SJCRH30 (cell line): ENCODE data around the gene CSRP2. TPM values are rescaled to one million over a fixed set of nuclear protein-coding genes. Genes with fewer than 3 reads are reported as not detected.

Source experiments
- DNase-seq, 2 experiments: peaks; one replicate each; pipeline ENCODE4 v3.0.0-alpha.2; 2015 to 2020
- H3K27ac ChIP-seq: fragments of 250-450 bp; sonication (Bioruptor Pico); 2 replicates; pipeline ENCODE4 v1.5.1; 2020; ENCODE audit warnings: mild to moderate bottlenecking, moderate library complexity
- H3K27me3 ChIP-seq: fragments of 250-450 bp; sonication (Bioruptor Pico); 2 replicates; pipeline ENCODE4 v1.5.1; 2020; ENCODE audit warnings: mild to moderate bottlenecking, moderate library complexity
- H3K36me3 ChIP-seq: fragments of 250-450 bp; sonication (Bioruptor Pico); 2 replicates; pipeline ENCODE4 v1.5.1; 2020; ENCODE audit warnings: mild to moderate bottlenecking, moderate library complexity
- H3K4me1 ChIP-seq: fragments of 250-450 bp; sonication (Bioruptor Pico); 2 replicates; pipeline ENCODE4 v1.5.1; 2020; ENCODE audit warnings: mild to moderate bottlenecking, moderate library complexity
- H3K4me3 ChIP-seq: fragments of 250-450 bp; sonication (Bioruptor Pico); 2 replicates; pipeline ENCODE4 v1.5.1; 2020; ENCODE audit warnings: mild to moderate bottlenecking, moderate library complexity
- H3K9me3 ChIP-seq: fragments of 250-450 bp; sonication (Bioruptor Pico); replicated peaks from 2 replicates; pipeline ENCODE4 v1.5.1; 2020; ENCODE audit warnings: mild to moderate bottlenecking, moderate library complexity
- total RNA-seq: library from RNA; depleted of rRNA; stranded (reverse); fragments of >200 nt; shearing (Covaris generic); gene quantifications from 2 replicates; pipeline ENCODE4 v1.2.3, GENCODE V29; 2014

The CSRP2 gene
- total RNA-seq, 1 experiment from 2014 or later = 131 TPM

DNA sequence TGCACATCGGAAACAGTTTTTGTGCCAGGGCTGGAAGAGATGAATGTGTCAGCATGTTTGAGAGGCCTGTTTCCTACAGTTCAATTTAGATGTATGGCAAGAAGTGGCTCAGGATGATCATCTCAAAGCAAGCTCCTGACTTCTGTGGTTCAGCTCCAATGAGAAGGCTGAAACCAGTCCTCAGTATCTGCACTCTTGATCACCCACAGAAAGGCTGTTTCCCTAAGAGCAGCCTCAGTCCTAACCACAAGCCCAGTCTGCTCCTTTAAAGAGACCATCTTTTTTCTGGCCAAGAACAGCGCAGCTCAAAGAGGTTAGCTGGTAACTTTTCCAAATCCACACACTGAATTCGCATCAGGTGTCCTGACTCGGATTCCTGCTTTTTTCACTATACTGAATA, 19.2 kb downstream of the CSRP2 start:
- Histone ChIP-seq H3K36me3 (peaks cover 62% of the 10 kb centered on the region), H3K27ac (no peak overlapping the region), H3K4me1 (peaks cover 22% of the 10 kb centered on the region), H3K27me3 (no peaks in the 10 kb centered on the region), H3K4me3 (no peak overlapping the region), H3K9me3 (peaks cover 5% of the 10 kb centered on the region; the same call in 1 of the 2 replicates)
- no peak for DNase-seq

GRCh38 chr12:76856018-76856644, 22.7 kb downstream of the CSRP2 start:
- Histone ChIP-seq H3K36me3 (peaks cover 47% of the 10 kb centered on the region), H3K27me3 (no peaks in the 10 kb centered on the region), H3K9me3 (peaks cover 5% of the 10 kb centered on the region; the same call in 1 of the 2 replicates), H3K4me1 (no peaks in the 10 kb centered on the region), H3K27ac (no peak overlapping the region), H3K4me3 (no peak overlapping the region)
- no peak for DNase-seq

- no peak for DNase-seq
- no peak overlapping the region for H3K27ac ChIP-seq
Observed at GRCh38 chr12:76855271-76855670, 23.5 kb downstream of the CSRP2 start.

GRCh38 chr12:76852106-76852505, 26.7 kb downstream of the CSRP2 start:
- H3K4me3 ChIP-seq = no peak overlapping the region
- no peak for DNase-seq
- H3K4me1 ChIP-seq = no peaks in the 10 kb centered on the region
- peaks cover 39% of the 10 kb centered on the region for H3K36me3 ChIP-seq
- peaks cover 4% of the 10 kb centered on the region; the same call in 1 of the 2 replicates for H3K9me3 ChIP-seq
- H3K27ac ChIP-seq = no peak overlapping the region
- no peaks in the 10 kb centered on the region for H3K27me3 ChIP-seq

More at GRCh38 chr12:76855271-76855670, 23.5 kb downstream of the CSRP2 start:
- peaks cover 51% of the 10 kb centered on the region for H3K36me3 ChIP-seq
- peaks cover 5% of the 10 kb centered on the region; the same call in 1 of the 2 replicates for H3K9me3 ChIP-seq
- H3K27me3 ChIP-seq = no peaks in the 10 kb centered on the region
- no peaks in the 10 kb centered on the region for H3K4me1 ChIP-seq
- no peak overlapping the region for H3K4me3 ChIP-seq

DNA sequence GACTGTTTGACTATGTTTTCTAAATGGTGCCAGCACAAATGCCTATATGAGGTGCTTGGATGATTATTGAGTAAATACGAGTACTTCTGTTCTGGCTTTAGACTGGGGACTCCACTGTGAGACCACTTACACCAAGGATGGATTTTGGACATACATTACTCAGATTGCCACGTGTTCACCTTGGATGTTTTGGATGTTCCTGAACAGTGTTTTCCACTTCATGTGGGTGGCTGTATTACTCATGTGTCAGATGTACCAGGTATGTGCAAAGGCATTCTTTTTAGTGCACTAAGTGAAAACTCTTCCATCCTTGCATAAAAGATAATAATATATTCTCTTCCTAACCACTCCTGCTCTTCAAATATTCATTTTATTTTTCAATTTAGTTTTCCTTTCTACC, 30.7 kb downstream of the CSRP2 start:
- H3K36me3 ChIP-seq = peaks cover 36% of the 10 kb centered on the region
- no peak overlapping the region for H3K27ac ChIP-seq
- H3K27me3 ChIP-seq = no peaks in the 10 kb centered on the region
- H3K9me3 ChIP-seq = no peaks in the 10 kb centered on the region
- no peak for DNase-seq
- H3K4me3 ChIP-seq = no peak overlapping the region
- H3K4me1 ChIP-seq = no peaks in the 10 kb centered on the region

DNA sequence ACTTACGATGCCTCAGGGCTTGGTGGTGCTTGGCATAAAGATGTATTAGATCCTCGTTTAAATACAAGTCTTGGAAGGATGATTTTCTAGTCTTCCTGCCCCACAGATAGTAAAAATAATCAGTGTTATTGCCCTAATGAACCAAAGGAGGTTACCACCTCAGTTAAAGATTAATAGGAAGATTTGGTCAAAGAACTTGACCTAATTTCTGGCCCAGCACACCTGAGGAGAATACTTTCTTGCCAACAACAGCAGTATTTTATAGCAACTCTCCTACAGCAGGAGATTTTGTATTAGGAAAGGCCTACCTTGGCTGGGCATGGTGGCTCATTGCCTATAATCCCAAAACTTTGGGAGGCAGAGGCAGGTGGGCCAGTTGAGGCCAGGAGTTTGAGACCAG, 31.6 kb downstream of the CSRP2 start:
- Histone ChIP-seq H3K27me3 (no peaks in the 10 kb centered on the region), H3K9me3 (no peaks in the 10 kb centered on the region), H3K27ac (no peak overlapping the region), H3K36me3 (peaks cover 36% of the 10 kb centered on the region), H3K4me1 (no peaks in the 10 kb centered on the region), H3K4me3 (no peak overlapping the region)
- no peak for DNase-seq

GRCh38 chr12:76836633-76837032, 42.2 kb downstream of the CSRP2 start:
- Histone ChIP-seq H3K4me3 (no peak overlapping the region), H3K9me3 (no peaks in the 10 kb centered on the region; the same call in 1 of the 2 replicates), H3K36me3 (peaks cover 8% of the 10 kb centered on the region), H3K4me1 (no peaks in the 10 kb centered on the region), H3K27ac (no peak overlapping the region), H3K27me3 (no peaks in the 10 kb centered on the region)
- DNase-seq = no peak

- H3K4me3 ChIP-seq = no peak overlapping the region
- DNase-seq = no peak
- H3K9me3 ChIP-seq = no peaks in the 10 kb centered on the region; the same call in 1 of the 2 replicates
- H3K27me3 ChIP-seq = no peaks in the 10 kb centered on the region
- H3K27ac ChIP-seq = no peak overlapping the region
- no peaks in the 10 kb centered on the region for H3K4me1 ChIP-seq
- peaks cover 39% of the 10 kb centered on the region for H3K36me3 ChIP-seq
Observed at GRCh38 chr12:76830436-76830835, 48.4 kb downstream of the CSRP2 start.

- Histone ChIP-seq H3K9me3 (no peaks in the 10 kb centered on the region), H3K27me3 (no peaks in the 10 kb centered on the region), H3K27ac (no peak overlapping the region), H3K4me1 (no peaks in the 10 kb centered on the region), H3K36me3 (peaks cover 12% of the 10 kb centered on the region), H3K4me3 (no peak overlapping the region)
- DNase-seq = peak; percentile 24 to 56
Observed at GRCh38 chr12:76820888-76821482, 57.8 kb downstream of the CSRP2 start.

- Histone ChIP-seq H3K4me3 (no peak overlapping the region), H3K9me3 (no peaks in the 10 kb centered on the region), H3K27ac (no peak overlapping the region), H3K27me3 (no peaks in the 10 kb centered on the region), H3K4me1 (no peaks in the 10 kb centered on the region), H3K36me3 (peaks cover 20% of the 10 kb centered on the region)
- DNase-seq = no peak
Observed at GRCh38 chr12:76813972-76814371, 64.8 kb downstream of the CSRP2 start.

DNA sequence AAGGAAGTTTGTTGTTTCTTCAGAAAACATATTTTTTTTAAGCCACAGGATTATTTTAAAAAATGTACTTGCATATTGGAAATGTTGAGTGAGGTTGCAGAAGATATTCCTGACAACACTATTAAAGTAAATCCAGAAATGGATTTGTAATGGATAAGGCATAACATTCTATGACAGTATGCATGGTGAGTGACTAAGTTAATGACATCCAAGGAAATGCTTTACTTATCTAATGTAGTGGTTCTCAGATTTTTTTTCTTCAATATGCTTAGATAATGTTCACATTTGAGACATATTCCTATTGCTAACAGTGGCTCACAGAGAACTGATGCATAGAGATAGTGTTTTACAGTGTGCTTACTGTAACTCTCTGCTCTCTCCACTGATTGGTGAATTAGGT, 65.6 kb downstream of the CSRP2 start:
- Histone ChIP-seq H3K9me3 (no peaks in the 10 kb centered on the region), H3K36me3 (peaks cover 22% of the 10 kb centered on the region), H3K4me3 (no peak overlapping the region), H3K4me1 (no peaks in the 10 kb centered on the region), H3K27me3 (no peaks in the 10 kb centered on the region), H3K27ac (no peak overlapping the region)
- DNase-seq = no peak

DNA sequence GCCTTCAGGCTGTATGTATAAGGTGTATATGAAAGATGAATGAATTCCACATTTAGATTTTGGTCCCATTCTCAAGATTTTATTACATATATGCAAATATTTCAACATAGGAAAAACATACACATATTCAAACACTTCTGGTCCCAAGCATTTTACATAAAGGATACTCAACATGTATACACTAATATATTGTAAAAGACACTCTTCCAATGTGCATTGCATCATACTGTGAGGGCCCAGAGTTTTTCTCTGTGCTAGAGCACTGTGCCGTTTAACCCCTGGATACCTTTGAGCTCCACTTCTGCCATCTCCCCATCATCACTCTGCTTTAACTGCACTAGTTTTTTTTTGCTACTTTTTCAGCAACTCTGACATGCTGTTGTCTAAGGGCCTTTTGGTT, 66.8 kb downstream of the CSRP2 start:
- no peaks in the 10 kb centered on the region for H3K9me3 ChIP-seq
- DNase-seq = no peak
- no peak overlapping the region for H3K4me3 ChIP-seq
- peaks cover 30% of the 10 kb centered on the region for H3K36me3 ChIP-seq
- no peaks in the 10 kb centered on the region for H3K4me1 ChIP-seq
- no peaks in the 10 kb centered on the region for H3K27me3 ChIP-seq
- no peak overlapping the region for H3K27ac ChIP-seq

GRCh38 chr12:76810671-76811419, 68.0 kb downstream of the CSRP2 start:
- DNase-seq = no peak
- no peaks in the 10 kb centered on the region for H3K4me1 ChIP-seq
- H3K4me3 ChIP-seq = no peak overlapping the region
- H3K36me3 ChIP-seq = peaks cover 35% of the 10 kb centered on the region
- H3K27ac ChIP-seq = no peak overlapping the region
- H3K9me3 ChIP-seq = no peaks in the 10 kb centered on the region
- no peaks in the 10 kb centered on the region for H3K27me3 ChIP-seq
